Measurements from ENCODE around the gene NLGN1.

Gene NLGN1

GRCh38 chr3:173839859-173840258 is 442.3 kb downstream of the NLGN1 start:
- H3K4me3 ChIP-seq (ENCODE audit: low read depth, low read length) = no peak overlapping the region
- TF ChIP-seq, protein P1, sequence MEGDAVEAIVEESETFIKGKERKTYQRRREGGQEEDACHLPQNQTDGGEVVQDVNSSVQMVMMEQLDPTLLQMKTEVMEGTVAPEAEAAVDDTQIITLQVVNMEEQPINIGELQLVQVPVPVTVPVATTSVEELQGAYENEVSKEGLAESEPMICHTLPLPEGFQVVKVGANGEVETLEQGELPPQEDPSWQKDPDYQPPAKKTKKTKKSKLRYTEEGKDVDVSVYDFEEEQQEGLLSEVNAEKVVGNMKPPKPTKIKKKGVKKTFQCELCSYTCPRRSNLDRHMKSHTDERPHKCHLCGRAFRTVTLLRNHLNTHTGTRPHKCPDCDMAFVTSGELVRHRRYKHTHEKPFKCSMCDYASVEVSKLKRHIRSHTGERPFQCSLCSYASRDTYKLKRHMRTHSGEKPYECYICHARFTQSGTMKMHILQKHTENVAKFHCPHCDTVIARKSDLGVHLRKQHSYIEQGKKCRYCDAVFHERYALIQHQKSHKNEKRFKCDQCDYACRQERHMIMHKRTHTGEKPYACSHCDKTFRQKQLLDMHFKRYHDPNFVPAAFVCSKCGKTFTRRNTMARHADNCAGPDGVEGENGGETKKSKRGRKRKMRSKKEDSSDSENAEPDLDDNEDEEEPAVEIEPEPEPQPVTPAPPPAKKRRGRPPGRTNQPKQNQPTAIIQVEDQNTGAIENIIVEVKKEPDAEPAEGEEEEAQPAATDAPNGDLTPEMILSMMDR (IDR thresholded peaks at IDR 0.05; ENCODE audit: borderline replicate concordance, insufficient read depth, low read depth, low read length) = no peak

- no peak overlapping the region for H3K4me3 ChIP-seq (ENCODE audit: low read depth, low read length)
- TF ChIP-seq, protein P1 (IDR thresholded peaks at IDR 0.05; ENCODE audit: borderline replicate concordance, insufficient read depth, low read depth, low read length) = no peak
Observed at GRCh38 chr3:173841334-173841733, 443.8 kb downstream of the NLGN1 start.

- H3K4me3 ChIP-seq (ENCODE audit: low read depth, low read length) = no peak overlapping the region
- TF ChIP-seq, protein P1 (IDR thresholded peaks at IDR 0.05; ENCODE audit: borderline replicate concordance, insufficient read depth, low read depth, low read length) = no peak
Observed at GRCh38 chr3:173843060-173843459, 445.5 kb downstream of the NLGN1 start.

DNA sequence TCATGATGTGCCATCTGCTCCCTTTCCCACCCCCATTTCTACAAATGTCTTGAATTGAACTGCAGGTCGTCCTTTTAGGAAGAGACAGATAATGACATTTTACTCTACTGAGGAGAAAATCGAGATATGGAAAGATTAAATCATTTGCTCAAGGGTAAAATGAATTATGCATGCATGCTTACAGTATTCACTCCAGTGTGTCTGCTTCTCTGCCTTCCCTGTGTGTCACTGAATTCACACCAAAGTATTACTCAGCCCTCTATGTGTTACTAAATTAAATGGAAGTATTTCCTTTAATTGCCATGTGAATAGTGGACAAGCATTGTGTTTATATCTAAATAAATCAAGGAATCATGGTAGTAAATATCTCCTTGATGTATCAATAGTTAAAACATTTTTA is 449.0 kb downstream of the NLGN1 start:
- TF ChIP-seq, protein P1 (IDR thresholded peaks at IDR 0.05; ENCODE audit: borderline replicate concordance, insufficient read depth, low read depth, low read length) = no peak
- no peak overlapping the region for H3K4me3 ChIP-seq (ENCODE audit: low read depth, low read length)

GRCh38 chr3:173849489-173849888 is 451.9 kb downstream of the NLGN1 start:
- TF ChIP-seq, protein P1 (IDR thresholded peaks at IDR 0.05; ENCODE audit: borderline replicate concordance, insufficient read depth, low read depth, low read length) = no peak
- no peak overlapping the region for H3K4me3 ChIP-seq (ENCODE audit: low read depth, low read length)

GRCh38 chr3:173857154-173857553 is 459.6 kb downstream of the NLGN1 start:
- TF ChIP-seq, protein P1 (IDR thresholded peaks at IDR 0.05; ENCODE audit: borderline replicate concordance, insufficient read depth, low read depth, low read length) = no peak

DNA sequence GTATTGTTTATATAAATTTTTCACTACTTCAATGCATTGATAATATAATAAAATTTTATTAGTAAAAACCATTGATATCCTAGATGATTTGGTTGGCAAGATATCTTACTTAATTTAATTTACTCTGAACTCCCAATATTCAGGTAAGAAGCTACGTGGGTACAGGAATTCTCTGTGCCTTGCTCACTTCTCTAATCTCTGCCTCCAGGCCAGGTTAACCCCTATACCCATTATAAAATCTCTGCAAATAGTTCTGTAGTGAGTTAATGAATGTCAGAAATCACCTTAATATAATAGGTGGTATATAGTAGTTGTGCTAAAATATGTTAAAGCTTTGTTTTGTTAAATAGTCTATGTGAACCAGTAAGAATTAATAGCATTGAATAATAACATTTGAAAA is 465.2 kb downstream of the NLGN1 start:
- TF ChIP-seq, protein P1 (IDR thresholded peaks at IDR 0.05; ENCODE audit: borderline replicate concordance, insufficient read depth, low read depth, low read length) = no peak
- H3K4me3 ChIP-seq (ENCODE audit: low read depth, low read length) = no peak overlapping the region

More at GRCh38 chr3:173857154-173857553, 459.6 kb downstream of the NLGN1 start:
- H3K4me3 ChIP-seq (ENCODE audit: low read depth, low read length) = no peak overlapping the region

Data from GM12875 (cell line).